OCI-LY3 (cell line): ENCODE data around the gene BIRC7.

Experiments
- EZH2phosphoT487 ChIP-seq: fragments of 200-600 bp; shearing (Covaris generic); IDR thresholded peaks from 2 replicates; pipeline ENCODE4 v1.6.1; 2018; ENCODE audit warnings: antibody characterized with exemption, mixed run types, low read depth
- TF ChIP-seq, protein P1 (sequence below): fragments of 200-600, 300-600 bp; sonication (generic); IDR thresholded peaks from 2 replicates; pipeline ENCODE4 v1.5.1; 2014; ENCODE audit warnings: antibody characterized with exemption, low read length, low read depth

DNA sequence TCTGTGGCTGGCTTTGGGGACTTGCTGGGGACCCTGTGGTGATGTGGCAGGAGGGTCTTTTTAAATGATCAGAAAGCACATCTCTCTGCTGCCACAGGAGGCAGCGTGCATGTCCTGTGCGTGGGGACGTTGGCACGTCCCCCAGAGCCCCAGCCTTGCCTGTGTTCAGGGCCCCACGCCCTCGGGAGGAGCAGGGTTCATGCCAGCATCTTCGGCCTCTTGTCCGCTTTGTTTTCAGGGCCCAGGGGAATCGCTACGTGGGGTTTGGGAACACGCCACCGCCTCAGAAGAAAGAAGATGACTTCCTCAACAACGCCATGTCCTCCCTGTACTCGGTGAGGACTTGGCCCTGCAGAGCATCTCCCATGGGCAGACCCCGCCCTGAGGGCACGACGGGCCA, 43.0 kb downstream of the BIRC7 start:
- TF ChIP-seq, protein P1, sequence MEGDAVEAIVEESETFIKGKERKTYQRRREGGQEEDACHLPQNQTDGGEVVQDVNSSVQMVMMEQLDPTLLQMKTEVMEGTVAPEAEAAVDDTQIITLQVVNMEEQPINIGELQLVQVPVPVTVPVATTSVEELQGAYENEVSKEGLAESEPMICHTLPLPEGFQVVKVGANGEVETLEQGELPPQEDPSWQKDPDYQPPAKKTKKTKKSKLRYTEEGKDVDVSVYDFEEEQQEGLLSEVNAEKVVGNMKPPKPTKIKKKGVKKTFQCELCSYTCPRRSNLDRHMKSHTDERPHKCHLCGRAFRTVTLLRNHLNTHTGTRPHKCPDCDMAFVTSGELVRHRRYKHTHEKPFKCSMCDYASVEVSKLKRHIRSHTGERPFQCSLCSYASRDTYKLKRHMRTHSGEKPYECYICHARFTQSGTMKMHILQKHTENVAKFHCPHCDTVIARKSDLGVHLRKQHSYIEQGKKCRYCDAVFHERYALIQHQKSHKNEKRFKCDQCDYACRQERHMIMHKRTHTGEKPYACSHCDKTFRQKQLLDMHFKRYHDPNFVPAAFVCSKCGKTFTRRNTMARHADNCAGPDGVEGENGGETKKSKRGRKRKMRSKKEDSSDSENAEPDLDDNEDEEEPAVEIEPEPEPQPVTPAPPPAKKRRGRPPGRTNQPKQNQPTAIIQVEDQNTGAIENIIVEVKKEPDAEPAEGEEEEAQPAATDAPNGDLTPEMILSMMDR, result no peak
- no peak for TF ChIP-seq EZH2phosphoT487
